ENCODE data around the gene PHTF2.

Gene PHTF2

GRCh38 chr7:77888998-77889397, 90.4 kb downstream of the PHTF2 start:
- DNase-seq (ENCODE audit: extremely low spot score), result no peak
- ChIA-PET POLR2A (interaction anchor here (0.6 kb wide), 1 partner anchor 18 kb away, joined by 3 read pairs; no protein-coding TSS in a partner anchor), CTCF (no interaction called here)
- TF ChIP-seq, protein P1, sequence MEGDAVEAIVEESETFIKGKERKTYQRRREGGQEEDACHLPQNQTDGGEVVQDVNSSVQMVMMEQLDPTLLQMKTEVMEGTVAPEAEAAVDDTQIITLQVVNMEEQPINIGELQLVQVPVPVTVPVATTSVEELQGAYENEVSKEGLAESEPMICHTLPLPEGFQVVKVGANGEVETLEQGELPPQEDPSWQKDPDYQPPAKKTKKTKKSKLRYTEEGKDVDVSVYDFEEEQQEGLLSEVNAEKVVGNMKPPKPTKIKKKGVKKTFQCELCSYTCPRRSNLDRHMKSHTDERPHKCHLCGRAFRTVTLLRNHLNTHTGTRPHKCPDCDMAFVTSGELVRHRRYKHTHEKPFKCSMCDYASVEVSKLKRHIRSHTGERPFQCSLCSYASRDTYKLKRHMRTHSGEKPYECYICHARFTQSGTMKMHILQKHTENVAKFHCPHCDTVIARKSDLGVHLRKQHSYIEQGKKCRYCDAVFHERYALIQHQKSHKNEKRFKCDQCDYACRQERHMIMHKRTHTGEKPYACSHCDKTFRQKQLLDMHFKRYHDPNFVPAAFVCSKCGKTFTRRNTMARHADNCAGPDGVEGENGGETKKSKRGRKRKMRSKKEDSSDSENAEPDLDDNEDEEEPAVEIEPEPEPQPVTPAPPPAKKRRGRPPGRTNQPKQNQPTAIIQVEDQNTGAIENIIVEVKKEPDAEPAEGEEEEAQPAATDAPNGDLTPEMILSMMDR (IDR thresholded peaks at IDR 0.05; ENCODE audit: control extremely low read depth, extremely low read depth, low read depth, missing control alignments), result no peak

GRCh38 chr7:77893813-77894212, 95.2 kb downstream of the PHTF2 start:
- ChIA-PET CTCF (interaction anchor here (1.0 to 1.6 kb wide), 2 partner anchors 12 to 27 kb away, joined by 3 to 5 read pairs; no protein-coding TSS in a partner anchor), POLR2A (no interaction called here)
- DNase-seq (ENCODE audit: extremely low spot score), result no peak
- TF ChIP-seq, protein P1 (IDR thresholded peaks at IDR 0.05; ENCODE audit: control extremely low read depth, extremely low read depth, low read depth, missing control alignments), result no peak

DNA sequence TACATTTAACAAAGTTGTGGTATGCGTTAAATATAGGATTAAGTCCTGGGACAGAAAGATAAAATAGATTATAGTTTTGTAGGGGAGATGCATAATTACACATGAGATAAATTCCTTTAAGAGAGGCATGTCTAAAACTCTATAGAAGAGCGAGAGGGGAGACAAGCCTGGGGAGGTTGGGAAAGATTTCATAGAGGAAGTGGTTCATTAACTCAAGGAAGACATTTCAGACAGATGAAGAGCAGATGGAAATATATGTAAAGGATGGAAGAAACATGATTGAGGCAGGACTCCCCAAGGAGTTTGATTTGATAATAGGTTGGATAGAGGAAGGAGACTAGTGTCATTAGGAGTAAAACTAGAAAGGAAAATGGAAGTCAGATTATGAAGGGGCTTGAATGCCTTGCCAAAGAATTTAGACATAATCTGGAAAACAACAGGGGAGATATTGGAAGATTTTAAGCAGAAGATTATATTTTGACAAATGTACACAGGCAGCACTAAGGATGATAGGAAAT, 96.1 kb downstream of the PHTF2 start:
- CTCF ChIA-PET, result interaction anchor here (1.0 kb wide), 1 partner anchor 28 kb away, joined by 3 read pairs; no protein-coding TSS in a partner anchor
- POLR2A ChIA-PET, result no interaction called here
- TF ChIP-seq, protein P1 (IDR thresholded peaks at IDR 0.05; ENCODE audit: control extremely low read depth, extremely low read depth, low read depth, missing control alignments), result no peak
- no peak for DNase-seq (ENCODE audit: extremely low spot score)

- POLR2A ChIA-PET, result no interaction called here
- TF ChIP-seq, protein P1 (IDR thresholded peaks at IDR 0.05; ENCODE audit: control extremely low read depth, extremely low read depth, low read depth, missing control alignments), result no peak
- DNase-seq (ENCODE audit: extremely low spot score), result no peak
- CTCF ChIA-PET, result interaction anchor here (0.8 to 2.6 kb wide), 2 partner anchors 10 to 12 kb away, joined by 3 to 7 read pairs; no protein-coding TSS in a partner anchor
Measured at GRCh38 chr7:77895905-77896304, 97.3 kb downstream of the PHTF2 start.

DNA sequence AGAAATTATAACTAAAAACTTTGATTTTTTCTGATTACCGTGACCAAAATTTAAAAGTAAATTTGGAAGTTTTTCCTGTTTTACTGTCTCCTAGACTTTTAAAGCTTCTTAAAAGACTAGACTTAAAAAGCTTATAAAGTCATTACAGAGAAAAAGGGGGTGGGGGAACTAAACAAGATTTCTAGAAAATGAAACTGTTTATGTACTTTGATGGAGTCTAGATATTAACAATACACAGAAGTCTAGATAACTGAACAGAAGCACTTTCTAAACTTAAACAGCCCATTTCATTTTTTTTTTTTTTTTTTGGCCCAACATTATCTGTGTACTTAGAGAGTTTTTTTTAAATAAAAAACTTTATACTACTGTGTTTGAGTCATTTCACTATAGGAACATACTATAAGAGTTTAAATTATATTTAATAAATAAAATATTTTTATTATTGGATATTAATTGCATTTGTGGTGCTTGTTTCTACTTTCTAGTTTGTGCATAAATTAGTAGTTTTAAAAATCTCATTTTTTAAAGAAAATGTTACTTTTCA, 98.5 kb downstream of the PHTF2 start:
- POLR2A ChIA-PET, result no interaction called here
- TF ChIP-seq, protein P1 (IDR thresholded peaks at IDR 0.05; ENCODE audit: control extremely low read depth, extremely low read depth, low read depth, missing control alignments), result no peak
- CTCF ChIA-PET, result interaction anchor here (0.8 to 2.6 kb wide), 2 partner anchors 9 to 13 kb away, joined by 3 to 7 read pairs; no protein-coding TSS in a partner anchor
- no peak for DNase-seq (ENCODE audit: extremely low spot score)

DNA sequence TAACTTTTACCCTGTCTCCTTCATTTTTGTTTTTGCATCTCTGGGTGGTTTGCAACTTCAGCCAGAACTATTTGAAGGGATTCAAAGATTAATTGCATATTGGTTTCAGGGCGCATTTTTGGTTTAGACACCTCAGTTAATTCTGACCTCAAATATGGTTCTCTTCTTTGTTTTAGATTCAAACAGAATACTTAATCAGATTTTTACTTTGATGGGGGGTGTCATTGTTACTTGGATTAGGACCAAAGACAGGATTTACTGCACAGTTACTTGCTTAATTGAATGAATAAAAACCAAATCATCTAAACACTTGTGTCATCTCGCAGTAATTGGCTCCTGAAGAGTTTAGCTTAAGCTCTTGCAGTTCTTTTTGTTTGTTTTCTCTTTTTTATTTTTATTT, 100.9 kb downstream of the PHTF2 start:
- TF ChIP-seq, protein P1 (IDR thresholded peaks at IDR 0.05; ENCODE audit: control extremely low read depth, extremely low read depth, low read depth, missing control alignments), result no peak
- ChIA-PET CTCF (no interaction called here), POLR2A (no interaction called here)
- DNase-seq (ENCODE audit: extremely low spot score), result no peak
